C4-2B (cell line): ENCODE measurements around the gene KSR2.

Experiments
- ZFX ChIP-seq: fragments of 450-650 bp; IDR thresholded peaks from 2 replicates; pipeline ENCODE4 v1.6.1; 2017
- TF ChIP-seq, protein P1 (sequence below): fragments of 450-650 bp; conservative IDR thresholded peaks from 2 replicates; pipeline ENCODE4 v1.5.1; 2017; ENCODE audit warnings: mild to moderate bottlenecking

- TF ChIP-seq, protein P1, sequence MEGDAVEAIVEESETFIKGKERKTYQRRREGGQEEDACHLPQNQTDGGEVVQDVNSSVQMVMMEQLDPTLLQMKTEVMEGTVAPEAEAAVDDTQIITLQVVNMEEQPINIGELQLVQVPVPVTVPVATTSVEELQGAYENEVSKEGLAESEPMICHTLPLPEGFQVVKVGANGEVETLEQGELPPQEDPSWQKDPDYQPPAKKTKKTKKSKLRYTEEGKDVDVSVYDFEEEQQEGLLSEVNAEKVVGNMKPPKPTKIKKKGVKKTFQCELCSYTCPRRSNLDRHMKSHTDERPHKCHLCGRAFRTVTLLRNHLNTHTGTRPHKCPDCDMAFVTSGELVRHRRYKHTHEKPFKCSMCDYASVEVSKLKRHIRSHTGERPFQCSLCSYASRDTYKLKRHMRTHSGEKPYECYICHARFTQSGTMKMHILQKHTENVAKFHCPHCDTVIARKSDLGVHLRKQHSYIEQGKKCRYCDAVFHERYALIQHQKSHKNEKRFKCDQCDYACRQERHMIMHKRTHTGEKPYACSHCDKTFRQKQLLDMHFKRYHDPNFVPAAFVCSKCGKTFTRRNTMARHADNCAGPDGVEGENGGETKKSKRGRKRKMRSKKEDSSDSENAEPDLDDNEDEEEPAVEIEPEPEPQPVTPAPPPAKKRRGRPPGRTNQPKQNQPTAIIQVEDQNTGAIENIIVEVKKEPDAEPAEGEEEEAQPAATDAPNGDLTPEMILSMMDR = no peak
- TF ChIP-seq ZFX = no peak
Observed at GRCh38 chr12:117760990-117761389, 207.8 kb downstream of the KSR2 start.
